NT2/D1 (cell line): ENCODE results near the gene TEAD1.

Experiments
- SUZ12 ChIP-seq: IDR thresholded peaks from 2 replicates; pipeline ENCODE4 v1.6.1; 2011; ENCODE audit not compliant: insufficient read length, insufficient read depth; ENCODE audit errors: extremely low read depth
- YY1 ChIP-seq: IDR thresholded peaks from 2 replicates; pipeline ENCODE4 v1.6.1; 2011; ENCODE audit not compliant: insufficient read length, insufficient read depth
- ZNF274 ChIP-seq: IDR thresholded peaks from 2 replicates; pipeline ENCODE4 v1.6.1; 2011; ENCODE audit warnings: mild to moderate bottlenecking, low read depth, low read length

GRCh38 chr11:12680940-12681258 lies 6.7 kb downstream of the TEAD1 start:
- TF ChIP-seq ZNF274 (no peak), YY1 (no peak), SUZ12 (no peak)
